Stimulated activated effector memory CD8-positive, alpha-beta T cell treated with anti-CD3 and anti-CD28 coated beads, Interleukin-12 subunit alpha, Interleukin-12 subunit beta, amount 100 ng/mL, for 72 hours (primary cell): ENCODE results near the gene SYTL4.

Experiments used
- ATAC-seq: fragments of 150-1000 bp; cut with Tn5 transposase; 2 replicates; pipeline ENCODE4 v1.10.0; 2021
- DNase-seq, 2 donors: peaks; one replicate each; pipeline ENCODE4 v3.0.0; 2021 to 2022; ENCODE audit warnings: low spot score in 2 of 2
- H3K27ac Mint-ChIP-seq: one replicate; pipeline ENCODE4 v1.8.0; 2022; ENCODE audit warnings: mild to moderate bottlenecking, mixed read lengths
- H3K36me3 Mint-ChIP-seq: one replicate; pipeline ENCODE4 v1.8.0; 2022; ENCODE audit warnings: mild to moderate bottlenecking, mixed read lengths
- H3K4me1 Mint-ChIP-seq: one replicate; pipeline ENCODE4 v1.8.0; 2022; ENCODE audit warnings: mixed read lengths
- H3K4me3 Mint-ChIP-seq: one replicate; pipeline ENCODE4 v1.8.0; 2022; ENCODE audit warnings: mild to moderate bottlenecking, mixed read lengths
- H3K9me3 Mint-ChIP-seq: one replicate; pipeline ENCODE4 v1.8.0; 2022; ENCODE audit warnings: mixed read lengths

Gene SYTL4

GRCh38 chrX:100673397-100673953 is 58.4 kb downstream of the SYTL4 start:
- H3K36me3 Mint-ChIP-seq: no peaks in the 10 kb centered on the region
- DNase-seq (no peak), ATAC-seq (no peak)
- H3K9me3 Mint-ChIP-seq: no peaks in the 10 kb centered on the region
- peaks cover 6% of the 10 kb centered on the region for H3K4me1 Mint-ChIP-seq
- H3K27ac Mint-ChIP-seq: no peak overlapping the region
- no peak overlapping the region for H3K4me3 Mint-ChIP-seq

DNA sequence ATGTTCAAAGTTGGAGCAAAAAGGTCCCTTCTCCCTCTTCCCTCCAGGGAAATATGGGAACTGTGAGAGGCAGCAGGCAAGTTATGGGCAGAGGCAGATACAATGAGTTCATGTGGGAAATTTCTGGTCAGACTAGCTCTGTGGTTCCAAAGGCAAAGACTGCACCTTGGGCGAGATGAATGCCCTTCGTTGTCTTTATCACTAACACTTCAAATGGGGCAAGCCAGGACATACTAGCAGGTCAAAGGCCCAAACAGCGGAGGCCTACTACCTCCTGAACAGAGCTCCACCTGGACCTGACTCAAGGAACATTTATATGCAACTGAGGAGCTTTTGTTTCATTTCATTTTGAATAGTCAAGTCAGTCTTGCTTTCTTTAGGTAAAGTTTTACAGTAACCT is 59.0 kb downstream of the SYTL4 start:
- Mint-ChIP-seq H3K36me3 (no peaks in the 10 kb centered on the region), H3K27ac (no peak overlapping the region), H3K4me3 (no peak overlapping the region), H3K9me3 (no peaks in the 10 kb centered on the region), H3K4me1 (peaks cover 6% of the 10 kb centered on the region)
- ATAC-seq (no peak), DNase-seq (no peak)

DNA sequence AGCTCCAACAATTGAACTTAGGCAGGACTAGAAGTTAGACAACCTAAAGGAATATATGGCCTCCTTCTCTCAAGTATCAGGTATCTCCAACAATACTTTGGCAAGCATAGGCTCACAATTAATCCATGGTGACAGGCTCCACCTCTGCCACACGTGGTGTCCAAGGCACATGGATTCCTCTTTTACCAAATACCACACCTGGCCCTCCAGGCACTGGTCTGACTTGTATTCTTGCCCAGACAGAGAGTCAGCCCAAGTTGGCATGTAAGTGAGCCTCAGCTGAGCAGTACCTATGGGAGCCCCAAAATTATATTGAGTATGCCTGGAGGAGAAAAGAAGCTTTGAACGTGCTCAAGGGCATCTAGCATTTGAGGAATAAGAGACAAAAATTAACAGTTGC is 68.3 kb downstream of the SYTL4 start:
- Mint-ChIP-seq H3K36me3 (no peaks in the 10 kb centered on the region), H3K4me3 (no peak overlapping the region), H3K4me1 (no peaks in the 10 kb centered on the region), H3K27ac (no peak overlapping the region), H3K9me3 (no peaks in the 10 kb centered on the region)
- no peak for ATAC-seq
- DNase-seq: no peak

DNA sequence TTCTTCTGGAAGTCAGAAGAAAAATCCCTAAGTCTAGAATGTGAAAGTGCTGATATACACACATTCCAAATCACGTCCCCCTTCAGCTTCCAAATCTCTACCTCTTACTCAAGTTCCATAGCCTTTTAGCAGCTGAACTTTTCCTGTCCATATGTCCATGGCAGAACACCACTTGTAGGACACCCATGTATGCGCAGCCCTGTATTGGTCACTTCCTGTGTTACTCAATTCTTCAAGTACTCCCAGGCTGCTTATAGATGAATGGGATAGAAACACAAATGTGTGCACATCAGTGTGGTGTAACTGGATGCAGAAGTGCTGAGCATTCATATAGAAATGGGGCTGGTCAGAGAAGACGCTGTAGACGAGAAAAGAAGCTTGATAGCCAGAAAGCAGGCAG is 69.1 kb downstream of the SYTL4 start:
- H3K27ac Mint-ChIP-seq: no peak overlapping the region
- no peak for DNase-seq
- no peaks in the 10 kb centered on the region for H3K9me3 Mint-ChIP-seq
- ATAC-seq: no peak
- H3K4me3 Mint-ChIP-seq: no peak overlapping the region
- no peaks in the 10 kb centered on the region for H3K4me1 Mint-ChIP-seq
- no peaks in the 10 kb centered on the region for H3K36me3 Mint-ChIP-seq

DNA sequence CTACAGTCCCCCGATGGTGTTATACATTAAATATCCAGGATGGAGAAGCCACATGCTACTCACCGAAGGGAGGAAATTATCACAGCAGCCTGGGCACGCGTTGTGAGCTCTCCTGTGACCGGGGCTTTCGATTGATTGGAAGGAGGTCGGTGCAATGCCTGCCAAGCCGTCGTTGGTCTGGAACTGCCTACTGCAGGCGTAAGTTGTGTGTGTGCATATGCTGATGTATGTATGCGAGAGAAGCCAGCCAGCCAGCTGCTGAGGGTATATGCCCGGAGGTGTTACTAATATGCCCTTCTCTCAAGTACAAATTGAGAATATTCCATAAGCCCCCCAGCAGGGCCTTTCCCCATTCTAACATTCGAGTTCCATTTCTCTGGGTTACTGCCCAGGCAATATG is 69.8 kb downstream of the SYTL4 start:
- no peaks in the 10 kb centered on the region for H3K36me3 Mint-ChIP-seq
- H3K9me3 Mint-ChIP-seq: no peaks in the 10 kb centered on the region
- no peaks in the 10 kb centered on the region for H3K4me1 Mint-ChIP-seq
- ATAC-seq (no peak), DNase-seq (no peak)
- H3K4me3 Mint-ChIP-seq: no peak overlapping the region
- H3K27ac Mint-ChIP-seq: no peak overlapping the region

DNA sequence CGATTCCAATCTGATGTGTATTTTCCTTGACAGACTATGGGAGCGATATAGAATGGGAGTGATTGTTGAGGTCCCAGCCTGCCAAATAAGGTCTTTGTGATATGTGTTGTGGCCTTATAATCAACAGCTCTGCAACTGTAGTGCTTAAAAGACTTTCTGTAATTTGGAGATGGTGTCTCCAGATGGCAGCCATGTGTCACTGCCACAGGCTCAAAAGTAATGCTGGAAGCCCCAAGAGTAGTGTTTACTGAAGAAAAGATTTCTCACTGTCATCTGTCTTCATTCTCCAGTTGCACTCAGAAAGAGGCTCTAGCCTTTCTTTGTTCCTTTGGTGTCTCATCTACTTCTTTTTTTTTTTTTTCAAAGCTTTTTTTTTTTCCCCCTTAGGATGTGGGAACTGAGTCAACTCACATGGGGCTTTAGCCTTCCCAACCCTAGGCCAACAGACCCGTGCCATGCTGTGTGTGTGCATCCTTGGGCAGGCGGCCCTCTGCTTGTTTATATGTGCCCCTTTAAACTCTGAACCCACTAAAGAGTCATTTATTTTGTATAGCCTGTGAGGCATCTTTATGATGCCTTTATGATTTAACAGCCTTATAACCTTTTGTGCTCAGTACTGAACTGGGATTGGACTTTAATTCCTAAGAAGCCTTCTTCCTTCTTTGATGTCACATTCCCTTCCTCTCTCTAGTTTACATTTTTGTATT is 72.3 kb downstream of the SYTL4 start:
- ATAC-seq (no peak), DNase-seq (no peak)
- Mint-ChIP-seq H3K36me3 (no peaks in the 10 kb centered on the region), H3K4me3 (no peak overlapping the region), H3K9me3 (no peaks in the 10 kb centered on the region), H3K4me1 (no peaks in the 10 kb centered on the region), H3K27ac (no peak overlapping the region)

DNA sequence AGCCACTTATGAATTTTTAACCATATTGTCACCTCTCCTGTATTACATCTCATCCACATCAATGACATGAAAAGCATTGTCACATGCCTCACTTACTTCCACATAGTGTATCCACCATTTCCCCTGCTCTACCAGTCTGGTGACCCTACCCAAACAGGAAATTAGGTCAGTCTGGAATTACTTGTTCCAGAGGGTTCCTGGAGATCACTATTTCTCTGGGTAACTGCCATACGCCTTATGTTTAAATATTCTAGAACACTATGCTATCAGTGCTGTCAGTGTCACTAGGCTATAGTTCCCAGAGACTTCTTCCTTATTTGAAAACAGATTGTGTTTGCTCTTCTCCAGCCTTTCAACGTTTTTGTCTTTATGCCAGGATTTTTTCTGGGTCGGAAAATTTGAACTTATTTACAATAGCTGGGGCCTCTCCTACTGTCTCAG is 73.0 kb downstream of the SYTL4 start:
- Mint-ChIP-seq H3K4me3 (no peak overlapping the region), H3K27ac (no peak overlapping the region)

GRCh38 chrX:100654261-100654660 is 77.7 kb downstream of the SYTL4 start:
- no peaks in the 10 kb centered on the region for H3K4me1 Mint-ChIP-seq

More for the DNA sequence above, 73.0 kb downstream of the SYTL4 start:
- Mint-ChIP-seq H3K4me1 (no peaks in the 10 kb centered on the region), H3K36me3 (no peaks in the 10 kb centered on the region), H3K9me3 (no peaks in the 10 kb centered on the region)
- DNase-seq (no peak), ATAC-seq (no peak)

DNA sequence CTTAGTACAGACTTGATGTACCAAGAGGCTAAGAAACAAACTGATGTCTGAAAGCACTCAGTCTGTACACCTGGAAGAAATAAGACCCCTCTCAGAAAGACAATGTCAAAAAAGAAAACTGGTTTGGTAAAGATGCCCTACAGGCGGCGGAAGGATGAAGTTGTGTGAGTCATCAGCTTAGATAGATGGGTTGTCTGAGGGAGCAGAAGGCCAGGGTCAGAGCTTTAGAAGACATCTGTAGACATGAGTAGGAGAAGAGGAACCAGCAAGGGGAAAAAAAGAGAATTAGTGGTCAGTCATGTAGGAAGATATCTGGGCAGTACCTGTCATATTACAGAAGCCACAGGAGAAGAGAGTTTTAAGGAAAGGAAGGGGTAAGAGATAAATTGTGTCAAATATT is 79.7 kb downstream of the SYTL4 start:
- Mint-ChIP-seq H3K36me3 (no peaks in the 10 kb centered on the region), H3K9me3 (no peaks in the 10 kb centered on the region), H3K4me3 (no peak overlapping the region), H3K4me1 (no peaks in the 10 kb centered on the region), H3K27ac (no peak overlapping the region)
- ATAC-seq (no peak), DNase-seq (no peak)

More at GRCh38 chrX:100654261-100654660, 77.7 kb downstream of the SYTL4 start:
- DNase-seq (no peak), ATAC-seq (no peak)
- H3K9me3 Mint-ChIP-seq: no peaks in the 10 kb centered on the region
- no peak overlapping the region for H3K4me3 Mint-ChIP-seq
- no peak overlapping the region for H3K27ac Mint-ChIP-seq
- no peaks in the 10 kb centered on the region for H3K36me3 Mint-ChIP-seq

DNA sequence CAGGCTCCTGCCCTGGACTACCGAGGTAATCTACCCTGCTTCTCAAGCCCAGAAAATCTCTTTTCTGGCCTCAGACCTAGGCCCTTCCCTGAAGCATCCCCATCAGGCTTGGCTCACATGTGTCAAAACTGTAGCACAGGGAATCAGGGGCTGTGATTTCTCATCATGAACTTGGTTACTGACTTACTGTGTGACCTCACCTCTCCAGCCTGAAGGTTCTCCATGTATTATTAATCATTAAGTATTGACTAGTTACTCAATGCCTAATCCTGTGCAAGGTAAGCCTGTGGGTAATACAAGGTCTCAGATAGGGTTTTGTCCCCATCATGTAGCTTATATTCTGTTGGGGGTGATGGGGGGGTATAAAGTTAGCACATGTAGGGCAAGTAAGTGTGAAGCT is 81.1 kb downstream of the SYTL4 start:
- H3K4me1 Mint-ChIP-seq: no peaks in the 10 kb centered on the region
- no peak overlapping the region for H3K4me3 Mint-ChIP-seq
- no peaks in the 10 kb centered on the region for H3K36me3 Mint-ChIP-seq
- H3K9me3 Mint-ChIP-seq: no peaks in the 10 kb centered on the region
- ATAC-seq: no peak
- no peak overlapping the region for H3K27ac Mint-ChIP-seq
- DNase-seq: no peak

- Mint-ChIP-seq H3K36me3 (no peaks in the 10 kb centered on the region), H3K4me3 (no peak overlapping the region), H3K27ac (no peak overlapping the region), H3K9me3 (no peaks in the 10 kb centered on the region), H3K4me1 (no peaks in the 10 kb centered on the region)
- DNase-seq (no peak), ATAC-seq (no peak)
Observed at GRCh38 chrX:100649550-100650356, 82.2 kb downstream of the SYTL4 start.

- Mint-ChIP-seq H3K27ac (no peak overlapping the region), H3K9me3 (no peaks in the 10 kb centered on the region), H3K4me3 (no peak overlapping the region), H3K36me3 (no peaks in the 10 kb centered on the region), H3K4me1 (no peaks in the 10 kb centered on the region)
- DNase-seq (no peak), ATAC-seq (no peak)
Observed at GRCh38 chrX:100648458-100649417, 83.2 kb downstream of the SYTL4 start.

DNA sequence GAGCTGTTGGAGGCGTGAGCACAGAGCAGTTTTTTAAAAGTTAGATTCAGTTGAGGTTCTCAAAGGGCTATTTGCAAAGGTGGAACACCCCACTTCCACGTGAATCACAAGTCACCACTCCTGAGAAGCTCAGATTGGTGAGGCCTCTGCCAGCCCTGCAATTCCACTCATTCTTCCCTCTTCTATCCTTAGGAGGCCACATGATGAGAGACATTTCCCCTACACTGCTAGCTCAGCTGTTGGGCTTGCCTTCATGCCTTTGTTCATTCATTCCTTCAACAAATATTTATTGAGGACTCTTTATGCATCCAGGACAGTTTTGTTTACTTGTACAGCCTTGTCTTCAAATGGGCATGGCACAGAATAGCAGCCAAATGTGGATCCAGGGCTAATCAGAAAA is 84.2 kb downstream of the SYTL4 start:
- Mint-ChIP-seq H3K9me3 (no peaks in the 10 kb centered on the region), H3K27ac (no peak overlapping the region), H3K36me3 (no peaks in the 10 kb centered on the region), H3K4me3 (no peak overlapping the region), H3K4me1 (no peaks in the 10 kb centered on the region)
- no peak for DNase-seq
- ATAC-seq: no peak

GRCh38 chrX:100647095-100647494 is 84.8 kb downstream of the SYTL4 start:
- H3K27ac Mint-ChIP-seq: no peak overlapping the region
- no peaks in the 10 kb centered on the region for H3K9me3 Mint-ChIP-seq
- H3K4me3 Mint-ChIP-seq: no peak overlapping the region
- H3K4me1 Mint-ChIP-seq: no peaks in the 10 kb centered on the region
- H3K36me3 Mint-ChIP-seq: no peaks in the 10 kb centered on the region
- ATAC-seq (no peak), DNase-seq (no peak)

GRCh38 chrX:100645106-100645505 is 86.8 kb downstream of the SYTL4 start:
- Mint-ChIP-seq H3K27ac (no peak overlapping the region), H3K36me3 (no peaks in the 10 kb centered on the region), H3K4me3 (no peak overlapping the region), H3K9me3 (no peaks in the 10 kb centered on the region), H3K4me1 (no peaks in the 10 kb centered on the region)
- DNase-seq (no peak), ATAC-seq (no peak)
